HCT116 (cell line): ENCODE data around the gene TARBP1. TPM values are rescaled to one million over a fixed set of nuclear protein-coding genes. Genes with fewer than 3 reads are reported as not detected.

Source experiments
- ATAC-seq: fragments of 200-7000 bp; cut with Tn5 transposase; 2 replicates; pipeline ENCODE4 v1.9.1; 2020; ENCODE audit warnings: mild to moderate bottlenecking, moderate library complexity
- BruUV-seq: library from RNA; stranded (reverse); fragments of 400-500 nt; replicated peaks from 2 replicates; lab custom pipeline; 2021; lab: Mats Ljungman, UMichigan
- CTCF ChIA-PET: fragments of 300-600 bp; sonication (Branson Sonifier 250); formaldehyde crosslinking; loops from one replicate; lab custom pipeline; 2021; ENCODE audit warnings: antibody characterized with exemption; lab: Charles Lee
- POLR2A ChIA-PET: fragments of 300-600, 350-600 bp; sonication (Branson Sonifier 250); formaldehyde crosslinking; loops from one replicate; lab custom pipeline; 2021; ENCODE audit warnings: antibody characterized with exemption; lab: Charles Lee
- RAD21 ChIA-PET, 2 experiments: fragments of 300-600 bp; sonication (Branson Sonifier 250); formaldehyde crosslinking; loops; one replicate each; lab custom pipeline; 2023; ENCODE audit warnings: low total read pairs in 2 of 2; ENCODE audit not compliant: uncharacterized antibody in 2 of 2, unreplicated experiment in 2 of 2, low non-redundant PET in 1 of 2; lab: Charles Lee
- DNase-seq: peaks from one replicate; pipeline ENCODE4 v3.0.0-alpha.2; 2010; ENCODE audit warnings: low read depth, low spot score
- H2AFZ ChIP-seq: fragments of 200-600 bp; shearing (Covaris generic), sonication (generic); 2 replicates; pipeline ENCODE4 v1.6.1; 2017; ENCODE audit warnings: low read depth, mixed run types, mixed read lengths, antibody characterized with exemption, low read length; ENCODE audit not compliant: poor library complexity, severe bottlenecking
- H3K27ac ChIP-seq: 2 replicates; pipeline ENCODE4 v1.5.1; 2012; ENCODE audit warnings: low read depth, low read length
- H3K27me3 ChIP-seq: fragments of 200-600 bp; sonication (generic); 2 replicates; pipeline ENCODE4 v1.6.1; 2016; ENCODE audit warnings: mixed run types, low read length, mixed read lengths; ENCODE audit not compliant: insufficient read depth
- H3K36me3 ChIP-seq, 2 experiments: fragments of 200-500 bp in 1 of 2; fragments of 200-600 bp in 1 of 2; sonication (Bioruptor generic) in 1 of 2; sonication (generic) in 1 of 2; 2 replicates each; pipeline versions ENCODE4 v1.5.1 to v1.6.1; 2014 to 2016; ENCODE audit warnings: low read length in 2 of 2, inconsistent platforms in 1 of 2, mixed read lengths in 1 of 2, mixed run types in 1 of 2; ENCODE audit not compliant: insufficient read depth in 2 of 2, control insufficient read depth in 1 of 2
- H3K4me1 ChIP-seq, 2 experiments: fragments of 200-600 bp in 1 of 2; sonication (generic) in 1 of 2; 2 replicates each; pipeline versions ENCODE4 v1.5.1 to v1.6.1; 2012 to 2017; ENCODE audit warnings: low read length in 2 of 2, inconsistent platforms in 1 of 2, mild to moderate bottlenecking in 1 of 2, mixed read lengths in 1 of 2, mixed run types in 1 of 2, moderate library complexity in 1 of 2; ENCODE audit not compliant: insufficient read depth in 2 of 2, control insufficient read depth in 1 of 2
- H3K4me2 ChIP-seq: fragments of 200-600 bp; sonication (generic); 2 replicates; pipeline ENCODE4 v1.6.1; 2017; ENCODE audit warnings: mixed run types, low read length, mixed read lengths
- H3K4me3 ChIP-seq, 2 experiments: fragments of 200-600 bp in 1 of 2; sonication (generic) in 1 of 2; replicated peaks in 1 of 2; 2 replicates each; pipeline ENCODE4 v1.5.1; 2011 to 2016; ENCODE audit warnings: low read length in 2 of 2, control low read depth in 1 of 2, low read depth in 1 of 2, mild to moderate bottlenecking in 1 of 2, mixed read lengths in 1 of 2, mixed run types in 1 of 2
- H3K79me2 ChIP-seq: fragments of 200-600 bp; sonication (generic); 2 replicates; pipeline ENCODE4 v1.6.1; 2017; ENCODE audit warnings: mild to moderate bottlenecking, mixed run types, low read length, moderate library complexity, mixed read lengths; ENCODE audit not compliant: insufficient read depth
- H3K9ac ChIP-seq: fragments of 200-600 bp; sonication (generic); 2 replicates; pipeline ENCODE4 v1.6.1; 2016; ENCODE audit warnings: low read length, mixed read lengths
- H3K9me2 ChIP-seq: fragments of 200-600 bp; sonication (generic), shearing (Covaris generic); 2 replicates; pipeline ENCODE4 v1.6.1; 2017; ENCODE audit warnings: mixed run types, mild to moderate bottlenecking, moderate library complexity; ENCODE audit not compliant: insufficient read depth
- H3K9me3 ChIP-seq, 2 experiments: fragments of 200-500 bp in 1 of 2; fragments of 200-600 bp in 1 of 2; sonication (Bioruptor generic) in 1 of 2; sonication (generic) in 1 of 2; 2 replicates each; pipeline ENCODE4 v1.6.1; 2014 to 2017; ENCODE audit warnings: low read length in 2 of 2, mixed read lengths in 2 of 2, inconsistent platforms in 1 of 2, low read depth in 1 of 2, mild to moderate bottlenecking in 1 of 2, mixed run types in 1 of 2, moderate library complexity in 1 of 2; ENCODE audit not compliant: control insufficient read depth in 1 of 2, insufficient read depth in 1 of 2
- H4K20me1 ChIP-seq: fragments of 200-600 bp; sonication (generic), shearing (Covaris generic); 2 replicates; pipeline ENCODE4 v1.6.1; 2017; ENCODE audit warnings: mixed run types, mild to moderate bottlenecking, moderate library complexity; ENCODE audit not compliant: insufficient read depth
- ATF3 ChIP-seq: IDR thresholded peaks from 2 replicates; pipeline ENCODE4 v1.6.1; 2012
- CBX3 ChIP-seq: IDR thresholded peaks from 2 replicates; pipeline ENCODE4 v1.6.1; 2012; ENCODE audit warnings: low read depth
- CEBPB ChIP-seq: IDR thresholded peaks from 2 replicates; pipeline ENCODE4 v1.6.1; 2012; ENCODE audit warnings: low read depth
- EGR1 ChIP-seq: IDR thresholded peaks from 2 replicates; pipeline ENCODE4 v1.6.1; 2012; ENCODE audit warnings: low read depth
- EZH2phosphoT487 ChIP-seq: fragments of 200-600 bp; IDR thresholded peaks from 2 replicates; pipeline ENCODE4 v1.6.1; 2018; ENCODE audit warnings: antibody characterized with exemption, borderline replicate concordance
- JUND ChIP-seq: IDR thresholded peaks from 2 replicates; pipeline ENCODE4 v1.6.1; 2012
- POLR2A ChIP-seq: IDR thresholded peaks from 2 replicates; pipeline ENCODE4 v1.7.0; 2011; ENCODE audit warnings: borderline replicate concordance; ENCODE audit not compliant: insufficient read depth, insufficient read length; ENCODE audit errors: extremely low read depth
- POLR2AphosphoS5 ChIP-seq: IDR thresholded peaks from 2 replicates; pipeline ENCODE4 v1.6.1; 2011; ENCODE audit warnings: mild to moderate bottlenecking, low read depth, low read length, moderate library complexity
- SIN3A ChIP-seq: IDR thresholded peaks from 2 replicates; pipeline ENCODE4 v1.6.1; 2012; ENCODE audit warnings: low read depth
- SP1 ChIP-seq: IDR thresholded peaks from 2 replicates; pipeline ENCODE4 v1.6.1; 2012; ENCODE audit warnings: low read depth
- TCF7L2 ChIP-seq: IDR thresholded peaks from 2 replicates; pipeline ENCODE4 v1.7.0; 2011; ENCODE audit warnings: borderline replicate concordance, inconsistent platforms; ENCODE audit not compliant: insufficient read depth, insufficient read length; ENCODE audit errors: extremely low read depth
- YY1 ChIP-seq: IDR thresholded peaks from 2 replicates; pipeline ENCODE4 v1.6.1; 2011; ENCODE audit warnings: low read length, low read depth, moderate library complexity, mild to moderate bottlenecking; ENCODE audit not compliant: insufficient replicate concordance; ENCODE audit errors: extremely low read depth
- ZBTB33 ChIP-seq: IDR thresholded peaks from 2 replicates; pipeline ENCODE4 v1.6.1; 2011; ENCODE audit warnings: mild to moderate bottlenecking, low read length, moderate library complexity; ENCODE audit not compliant: insufficient replicate concordance; ENCODE audit errors: extremely low read depth
- ZFX ChIP-seq: fragments of 450-650 bp; IDR thresholded peaks from 2 replicates; pipeline ENCODE4 v1.6.1; 2017
- ZNF274 ChIP-seq: fragments of 200-500 bp; sonication (Bioruptor generic); IDR thresholded peaks from 2 replicates; pipeline ENCODE4 v1.6.1; 2014; ENCODE audit warnings: mild to moderate bottlenecking, low read depth, low read length, inconsistent platforms
- intact Hi-C: fragments of 100-400 bp; cut with micrococcal nuclease; formaldehyde crosslinking; loops from 2 replicates; pipeline ENCODE4 v1.10.0; 2022
- total RNA-seq: library from RNA; stranded (reverse); gene quantifications from one replicate; pipeline ENCODE4 v1.2.1, GENCODE V29; 2021; ENCODE audit not compliant: unreplicated experiment

The TARBP1 gene
- total RNA-seq, 1 experiment from 2014 or later, result 17.2 TPM

- Histone ChIP-seq H3K79me2 (no peaks in the 10 kb centered on the region), H3K9me3 (no peaks in the 10 kb centered on the region), H4K20me1 (no peaks in the 10 kb centered on the region), H3K9ac (no peak overlapping the region), H3K4me1 (no peaks in the 10 kb centered on the region), H2AFZ (no peak overlapping the region), H3K9me2 (no peaks in the 10 kb centered on the region), H3K4me3 (no peak overlapping the region), H3K27ac (no peak overlapping the region), H3K36me3 (no peaks in the 10 kb centered on the region), H3K27me3 (no peaks in the 10 kb centered on the region), H3K4me2 (no peak overlapping the region)
- no peak for ATAC-seq
- POLR2A ChIA-PET, result no interaction called here
- TF ChIP-seq ATF3, result no peak
- no peak for TF ChIP-seq JUND
- TF ChIP-seq ZNF274, result no peak
- TF ChIP-seq TCF7L2, result no peak
- TF ChIP-seq SIN3A, result no peak
- no peak for TF ChIP-seq YY1
- TF ChIP-seq EZH2phosphoT487, result no peak
- TF ChIP-seq EGR1, result no peak
- no peak for TF ChIP-seq CBX3
- no peak for TF ChIP-seq ZBTB33
- no peak for TF ChIP-seq CEBPB
- TF ChIP-seq ZFX, result no peak
- TF ChIP-seq SP1, result no peak
- no peak for TF ChIP-seq POLR2AphosphoS5
- TF ChIP-seq POLR2A, result no peak
- CTCF ChIA-PET, result no interaction called here
- DNase-seq, result no peak
- BruUV-seq, result no TSS peak
- RAD21 ChIA-PET, result no interaction called here
- intact Hi-C loops, result no loop called here
Observed at GRCh38 chr1:234402939-234403338, 76.0 kb downstream of the TARBP1 start.
